Measurements from ENCODE around the gene NELFA.
"Not testable (repeated sequence)": the region's sequence is repeated elsewhere in the genome, so short reads cannot be mapped to it uniquely, and the experiment has no call there.

NELFA gene

DNA sequence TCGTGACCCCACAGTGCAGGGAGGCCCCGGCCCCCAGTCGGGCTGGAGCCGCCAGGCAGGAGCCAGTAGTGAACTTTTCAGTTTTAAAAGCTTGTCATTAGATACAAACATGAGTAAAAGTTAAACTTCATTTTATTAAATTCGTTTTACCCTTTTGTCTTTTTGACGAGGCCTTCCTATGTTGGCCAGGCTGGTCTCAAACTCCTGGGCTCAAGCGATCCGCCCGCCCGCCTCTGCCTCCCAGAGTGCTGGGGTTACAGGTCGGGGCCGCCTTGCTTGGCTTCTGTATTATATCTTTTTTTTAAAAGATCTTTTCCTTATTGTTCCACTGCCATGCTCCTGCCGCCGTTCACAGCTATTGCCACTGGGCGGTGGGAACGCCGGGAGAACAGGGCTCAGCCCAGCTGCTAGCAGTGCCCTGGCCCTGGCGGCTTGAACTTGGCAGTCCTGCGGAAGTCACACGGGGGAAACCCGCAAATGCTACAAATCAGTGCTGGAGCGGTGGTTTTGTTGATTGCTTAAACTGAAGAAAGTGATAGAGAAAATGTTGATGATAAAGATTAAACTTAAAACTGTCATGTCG is 968 bp upstream of the NELFA start:
- Histone ChIP-seq H3K9ac (ENCODE audit: low read length in 5 of 5) (peak overlapping the region; percentile 68 to 98 (median 96)), H3K4me3 (ENCODE audit: low read depth in 1 of 5, low read length in 5 of 5) (peak overlapping the region in 4 of 5 donors; percentile 85 to 100 (median 96)), H3K27me3 (ENCODE audit: control insufficient read depth in 5 of 5, insufficient read depth in 4 of 5, low read length in 5 of 5) (no peaks in the 10 kb centered on the region), H3K9me3 (ENCODE audit: control insufficient read depth in 5 of 5, low read length in 5 of 5) (no peaks in the 10 kb centered on the region), H3K4me1 (ENCODE audit: control insufficient read depth in 5 of 5, insufficient read depth in 5 of 5, low read length in 5 of 5) (peaks cover 3 to 40% (median 23%) of the 10 kb centered on the region in 5 donors), H3K36me3 (ENCODE audit: control insufficient read depth in 5 of 5, insufficient read depth in 5 of 5, low read length in 5 of 5) (peaks cover 0 to 9% (median 4%) of the 10 kb centered on the region in 5 donors), H3K27ac (ENCODE audit: low read depth, low read length) (peak overlapping the region; percentile 96)

DNA sequence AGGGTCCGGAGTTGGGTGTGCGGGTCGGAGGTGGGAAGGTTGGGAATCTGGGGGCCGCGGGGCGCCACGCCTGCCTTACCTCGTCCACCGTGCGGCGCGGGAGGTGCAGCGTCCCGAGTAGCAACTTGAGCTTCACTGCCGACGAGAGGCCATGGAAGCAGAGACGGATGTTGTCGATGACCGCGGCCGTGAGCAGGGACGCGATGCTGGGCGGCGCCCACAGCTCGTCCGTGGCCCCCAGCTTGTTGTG is 178 bp downstream of the NELFA start:
- Histone ChIP-seq H3K36me3 (ENCODE audit: control insufficient read depth in 5 of 5, insufficient read depth in 5 of 5, low read length in 5 of 5) (peaks cover 0 to 10% (median 4%) of the 10 kb centered on the region in 5 donors), H3K4me3 (ENCODE audit: low read depth in 1 of 5, low read length in 5 of 5) (peak overlapping the region; percentile 40 to 100 (median 94)), H3K27me3 (ENCODE audit: control insufficient read depth in 5 of 5, insufficient read depth in 4 of 5, low read length in 5 of 5) (no peaks in the 10 kb centered on the region), H3K27ac (ENCODE audit: low read depth, low read length) (peak overlapping the region; percentile 96), H3K9me3 (ENCODE audit: control insufficient read depth in 5 of 5, low read length in 5 of 5) (no peaks in the 10 kb centered on the region), H3K9ac (ENCODE audit: low read length in 5 of 5) (peak overlapping the region; percentile 56 to 98 (median 96)), H3K4me1 (ENCODE audit: control insufficient read depth in 5 of 5, insufficient read depth in 5 of 5, low read length in 5 of 5) (peaks cover 3 to 40% (median 23%) of the 10 kb centered on the region in 5 donors)

DNA sequence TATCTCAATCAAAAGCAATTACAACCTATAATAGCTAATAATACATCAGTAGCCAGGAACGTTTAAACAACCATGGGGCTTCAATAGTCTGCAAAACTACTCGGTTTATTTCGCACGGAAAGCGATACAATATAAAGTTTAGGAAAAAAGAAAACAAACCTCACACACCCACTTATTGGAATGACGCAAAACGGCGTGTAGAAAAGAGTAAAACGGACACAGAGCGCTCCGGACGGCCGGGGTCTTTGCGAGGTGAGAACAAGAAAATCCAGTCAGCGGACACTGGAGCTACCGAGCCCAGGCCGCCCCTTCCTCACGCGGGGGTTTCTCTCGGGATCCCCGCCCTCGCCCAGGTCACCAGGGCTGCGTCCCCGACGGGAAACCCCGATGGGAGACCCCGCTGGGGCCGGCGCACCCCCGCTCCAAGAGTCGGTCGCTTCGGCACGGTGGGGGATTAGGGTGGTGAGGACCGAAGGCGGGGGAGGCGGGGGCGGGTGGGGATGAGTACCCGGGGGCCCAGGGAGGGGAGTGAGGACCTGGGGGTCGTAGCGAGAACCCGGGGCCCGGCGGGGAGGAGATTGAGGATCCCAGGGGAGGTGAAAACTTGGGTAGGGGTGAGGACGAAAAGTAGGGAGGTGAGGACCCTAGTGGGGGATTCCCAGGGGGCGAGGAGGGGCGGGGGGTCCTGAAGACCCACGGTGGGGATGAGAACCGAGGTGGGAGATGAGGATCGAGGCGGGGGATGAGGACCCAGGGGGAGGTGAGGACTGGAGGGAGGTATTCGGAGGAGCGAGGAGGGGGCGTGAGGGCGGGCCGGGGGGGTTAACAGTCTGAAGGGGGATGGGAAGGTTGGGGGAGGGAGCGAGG is 737 bp downstream of the NELFA start:
- peak overlapping the region in 4 of 5 donors; percentile 94 to 98 (median 96) for H3K9ac ChIP-seq (ENCODE audit: low read length in 5 of 5)
- H3K4me3 ChIP-seq (ENCODE audit: low read depth in 1 of 5, low read length in 5 of 5): peak overlapping the region; percentile 72 to 100 (median 94)
- H3K27ac ChIP-seq (ENCODE audit: low read depth, low read length): no peak overlapping the region
- peaks cover 3 to 40% (median 23%) of the 10 kb centered on the region in 5 donors for H3K4me1 ChIP-seq (ENCODE audit: control insufficient read depth in 5 of 5, insufficient read depth in 5 of 5, low read length in 5 of 5)
- no peaks in the 10 kb centered on the region for H3K9me3 ChIP-seq (ENCODE audit: control insufficient read depth in 5 of 5, low read length in 5 of 5)
- peaks cover 0 to 15% (median 4%) of the 10 kb centered on the region in 5 donors for H3K36me3 ChIP-seq (ENCODE audit: control insufficient read depth in 5 of 5, insufficient read depth in 5 of 5, low read length in 5 of 5)
- no peaks in the 10 kb centered on the region for H3K27me3 ChIP-seq (ENCODE audit: control insufficient read depth in 5 of 5, insufficient read depth in 4 of 5, low read length in 5 of 5)

DNA sequence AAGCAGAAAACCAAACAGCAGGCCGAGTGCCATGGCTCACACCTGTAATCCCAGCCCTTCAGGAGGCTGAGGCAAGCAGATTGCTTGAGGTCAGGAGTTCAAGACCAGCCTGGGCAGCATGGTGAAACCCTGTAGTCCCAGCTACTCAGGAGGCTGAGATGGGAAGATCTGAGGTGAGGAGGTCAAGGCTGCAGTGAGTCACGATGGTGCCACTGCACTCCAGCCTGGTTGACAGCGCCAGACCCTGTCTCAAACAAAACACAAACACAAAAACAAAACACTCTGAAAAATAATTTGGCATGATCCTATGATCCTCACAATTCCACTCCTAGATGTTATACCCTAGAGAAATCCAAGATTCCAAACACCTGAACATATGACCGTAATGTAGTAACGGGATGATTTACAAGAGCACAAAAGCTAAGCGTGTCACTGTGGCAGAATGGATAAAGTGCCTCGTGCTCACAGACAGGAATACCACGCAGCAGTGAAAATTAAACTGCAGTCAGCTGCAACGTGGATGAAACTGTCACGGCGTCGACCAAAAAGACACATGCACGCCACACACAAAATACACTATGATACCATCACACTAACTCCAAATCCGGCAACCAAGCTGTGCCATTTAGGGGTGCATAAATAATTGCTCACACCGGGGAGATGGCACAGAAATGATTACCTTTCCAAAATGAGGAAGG is 1.7 kb downstream of the NELFA start:
- Histone ChIP-seq H3K4me3 (ENCODE audit: low read depth in 1 of 5, low read length in 5 of 5) (peak overlapping the region; percentile 61 to 100 (median 72)), H3K36me3 (ENCODE audit: control insufficient read depth in 5 of 5, insufficient read depth in 5 of 5, low read length in 5 of 5) (peaks cover 0 to 15% (median 4%) of the 10 kb centered on the region in 5 donors), H3K4me1 (ENCODE audit: control insufficient read depth in 5 of 5, insufficient read depth in 5 of 5, low read length in 5 of 5) (peaks cover 3 to 38% (median 23%) of the 10 kb centered on the region in 5 donors), H3K9me3 (ENCODE audit: control insufficient read depth in 5 of 5, low read length in 5 of 5) (no peaks in the 10 kb centered on the region), H3K27me3 (ENCODE audit: control insufficient read depth in 5 of 5, insufficient read depth in 4 of 5, low read length in 5 of 5) (no peaks in the 10 kb centered on the region), H3K9ac (ENCODE audit: low read length in 5 of 5) (peak overlapping the region in 4 of 5 donors; percentile 68 to 84 (median 79)), H3K27ac (ENCODE audit: low read depth, low read length) (no peak overlapping the region)

DNA sequence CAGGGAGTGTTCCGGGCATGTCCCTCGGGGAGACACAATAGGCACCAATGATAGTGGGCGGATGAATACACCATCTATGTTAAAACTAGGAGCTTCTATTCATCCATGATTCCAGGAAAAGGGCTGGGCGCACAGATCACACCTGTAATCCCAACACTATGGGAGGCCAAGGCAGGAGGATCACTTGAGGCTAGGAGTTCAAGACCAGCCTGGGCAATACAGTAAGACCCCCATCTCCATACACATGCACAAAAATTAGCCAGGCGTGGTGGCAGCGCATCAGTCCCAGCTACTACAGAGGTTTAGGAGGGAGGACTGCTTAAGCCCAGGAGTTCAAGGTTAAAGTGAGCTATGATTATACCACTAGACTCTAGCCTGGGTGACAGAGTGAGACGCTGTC is 2.4 kb downstream of the NELFA start:
- Histone ChIP-seq H3K9ac (ENCODE audit: low read length in 5 of 5) (no peak overlapping the region), H3K36me3 (ENCODE audit: control insufficient read depth in 5 of 5, insufficient read depth in 5 of 5, low read length in 5 of 5) (peaks cover 0 to 15% (median 4%) of the 10 kb centered on the region in 5 donors), H3K9me3 (ENCODE audit: control insufficient read depth in 5 of 5, low read length in 5 of 5) (no peaks in the 10 kb centered on the region), H3K27ac (ENCODE audit: low read depth, low read length) (no peak overlapping the region), H3K4me1 (ENCODE audit: control insufficient read depth in 5 of 5, insufficient read depth in 5 of 5, low read length in 5 of 5) (peaks cover 3 to 33% (median 20%) of the 10 kb centered on the region in 5 donors), H3K27me3 (ENCODE audit: control insufficient read depth in 5 of 5, insufficient read depth in 4 of 5, low read length in 5 of 5) (no peaks in the 10 kb centered on the region), H3K4me3 (ENCODE audit: low read depth in 1 of 5, low read length in 5 of 5) (no peak overlapping the region)

DNA sequence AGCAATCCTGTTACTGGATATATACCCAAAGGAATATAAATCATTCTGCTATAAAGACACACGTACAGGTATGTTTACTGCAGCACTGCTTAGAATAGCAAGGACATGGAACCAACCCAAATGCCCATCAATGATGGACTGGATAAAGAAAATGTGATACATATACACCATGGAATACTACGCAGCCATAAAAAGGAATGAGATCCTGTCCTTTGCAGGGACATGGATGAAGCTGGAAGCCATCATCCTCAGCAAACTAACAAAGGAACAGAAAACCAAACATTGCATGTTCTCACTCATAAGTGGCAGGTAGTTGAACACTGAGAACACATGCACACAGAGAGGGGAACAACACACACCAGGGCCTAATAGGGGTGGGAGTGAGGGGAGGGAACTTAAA is 5.4 kb downstream of the NELFA start:
- H3K4me1 ChIP-seq (ENCODE audit: control insufficient read depth in 5 of 5, insufficient read depth in 5 of 5, low read length in 5 of 5): peaks cover 3 to 20% (median 13%) of the 10 kb centered on the region in 5 donors
- H3K4me3 ChIP-seq (ENCODE audit: low read depth in 1 of 5, low read length in 5 of 5); H3K27me3 ChIP-seq (ENCODE audit: control insufficient read depth in 5 of 5, insufficient read depth in 4 of 5, low read length in 5 of 5); H3K9ac ChIP-seq (ENCODE audit: low read length in 5 of 5); H3K9me3 ChIP-seq (ENCODE audit: control insufficient read depth in 5 of 5, low read length in 5 of 5); H3K27ac ChIP-seq (ENCODE audit: low read depth, low read length): not testable (repeated sequence)
- H3K36me3 ChIP-seq (ENCODE audit: control insufficient read depth in 5 of 5, insufficient read depth in 5 of 5, low read length in 5 of 5): peaks cover 0 to 15% (median 4%) of the 10 kb centered on the region in 5 donors

DNA sequence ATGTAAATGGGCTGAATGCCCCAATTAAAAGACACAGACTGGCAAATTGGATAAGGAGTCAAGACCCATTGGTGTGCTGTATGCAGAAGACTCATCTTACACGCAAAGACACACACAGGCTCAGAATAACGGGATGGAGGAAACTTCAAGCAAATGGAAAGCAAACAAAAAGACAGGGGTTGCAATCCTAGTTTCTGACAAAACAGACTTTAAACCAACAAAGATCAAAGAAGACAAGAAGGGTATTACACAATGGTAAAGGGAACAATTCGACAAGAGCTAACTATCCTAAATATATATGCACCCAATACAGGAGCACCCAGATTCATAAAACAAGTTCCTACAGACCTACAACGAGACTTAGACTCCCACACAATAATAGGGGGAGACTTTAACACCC is 9.5 kb downstream of the NELFA start:
- H3K4me1 ChIP-seq (ENCODE audit: control insufficient read depth in 5 of 5, insufficient read depth in 5 of 5, low read length in 5 of 5); H3K27me3 ChIP-seq (ENCODE audit: control insufficient read depth in 5 of 5, insufficient read depth in 4 of 5, low read length in 5 of 5); H3K36me3 ChIP-seq (ENCODE audit: control insufficient read depth in 5 of 5, insufficient read depth in 5 of 5, low read length in 5 of 5); H3K9ac ChIP-seq (ENCODE audit: low read length in 5 of 5); H3K4me3 ChIP-seq (ENCODE audit: low read depth in 1 of 5, low read length in 5 of 5); H3K27ac ChIP-seq (ENCODE audit: low read depth, low read length): not testable (repeated sequence)
- peaks cover 0 to 12% (median 3%) of the 10 kb centered on the region in 5 donors for H3K9me3 ChIP-seq (ENCODE audit: control insufficient read depth in 5 of 5, low read length in 5 of 5)

DNA sequence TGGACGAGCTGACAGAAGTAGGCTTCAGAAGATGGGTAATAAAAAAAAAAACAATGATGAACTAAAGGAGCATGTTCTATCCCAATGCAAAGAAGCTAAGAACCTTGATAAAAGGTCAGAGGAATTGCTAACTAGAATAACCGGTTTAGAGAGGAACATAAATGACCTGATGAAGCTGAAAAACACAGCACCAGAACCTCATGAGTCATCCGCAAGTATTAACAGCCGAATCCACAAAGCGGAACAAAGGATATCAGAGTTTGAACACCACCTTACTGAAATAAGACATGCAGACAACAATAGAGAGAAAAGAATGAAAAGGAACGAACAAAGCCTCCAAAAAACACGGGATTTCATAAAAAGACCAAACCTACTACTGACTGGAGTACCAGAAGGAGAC is 10.5 kb downstream of the NELFA start:
- Histone ChIP-seq H3K36me3 (ENCODE audit: control insufficient read depth in 5 of 5, insufficient read depth in 5 of 5, low read length in 5 of 5) (peaks cover 0 to 6% (median 3%) of the 10 kb centered on the region in 5 donors), H3K9me3 (ENCODE audit: control insufficient read depth in 5 of 5, low read length in 5 of 5) (peaks cover 0 to 12% (median 3%) of the 10 kb centered on the region in 5 donors), H3K27me3 (ENCODE audit: control insufficient read depth in 5 of 5, insufficient read depth in 4 of 5, low read length in 5 of 5) (no peaks in the 10 kb centered on the region), H3K4me3 (ENCODE audit: low read depth in 1 of 5, low read length in 5 of 5) (no peak overlapping the region), H3K27ac (ENCODE audit: low read depth, low read length) (no peak overlapping the region), H3K9ac (ENCODE audit: low read length in 5 of 5) (no peak overlapping the region), H3K4me1 (ENCODE audit: control insufficient read depth in 5 of 5, insufficient read depth in 5 of 5, low read length in 5 of 5) (peaks cover 0 to under 1% (median 0%) of the 10 kb centered on the region in 5 donors)

DNA sequence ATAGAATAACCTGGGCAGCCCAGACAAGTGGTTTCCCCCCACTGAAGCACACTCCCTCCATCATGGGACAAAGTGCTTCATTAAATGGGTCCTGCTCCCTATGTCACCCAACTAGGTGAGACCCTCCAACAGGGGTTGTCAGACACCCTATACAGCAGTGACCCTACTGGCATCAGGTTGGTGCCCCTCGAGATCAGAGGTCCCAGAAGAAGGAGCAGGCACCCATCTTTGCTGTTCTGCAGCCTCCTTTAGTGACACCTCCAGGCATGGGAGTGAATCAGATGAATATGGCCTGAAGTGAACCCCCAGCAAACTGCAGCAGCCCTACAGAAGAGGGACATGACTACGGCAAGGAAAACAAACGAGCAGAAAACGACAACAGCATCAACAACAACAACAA is 11.1 kb downstream of the NELFA start:
- no peak overlapping the region for H3K27ac ChIP-seq (ENCODE audit: low read depth, low read length)

More for the DNA sequence above, 11.1 kb downstream of the NELFA start:
- Histone ChIP-seq H3K4me3 (ENCODE audit: low read depth in 1 of 5, low read length in 5 of 5) (no peak overlapping the region), H3K4me1 (ENCODE audit: control insufficient read depth in 5 of 5, insufficient read depth in 5 of 5, low read length in 5 of 5) (peaks cover 0 to 4% (median 0%) of the 10 kb centered on the region in 5 donors), H3K36me3 (ENCODE audit: control insufficient read depth in 5 of 5, insufficient read depth in 5 of 5, low read length in 5 of 5) (peaks cover 0 to 4% (median 2%) of the 10 kb centered on the region in 5 donors), H3K9ac (ENCODE audit: low read length in 5 of 5) (no peak overlapping the region), H3K9me3 (ENCODE audit: control insufficient read depth in 5 of 5, low read length in 5 of 5) (peaks cover 0 to 12% (median 3%) of the 10 kb centered on the region in 5 donors), H3K27me3 (ENCODE audit: control insufficient read depth in 5 of 5, insufficient read depth in 4 of 5, low read length in 5 of 5) (no peaks in the 10 kb centered on the region)

Data from subcutaneous abdominal adipose tissue (tissue), 5 donors.